IPS DF 4.7 (cell line): ENCODE measurements around the gene LIMCH1.
"Not testable (repeated sequence)": the region's sequence is repeated elsewhere in the genome, so short reads cannot be mapped to it uniquely, and the experiment has no call there.

Source experiments
- DNase-seq: peaks from one replicate; pipeline ENCODE4 v3.0.0-alpha.2; 2013; ENCODE audit warnings: low spot score; ENCODE audit errors: extremely low read depth

The LIMCH1 gene, protein sequence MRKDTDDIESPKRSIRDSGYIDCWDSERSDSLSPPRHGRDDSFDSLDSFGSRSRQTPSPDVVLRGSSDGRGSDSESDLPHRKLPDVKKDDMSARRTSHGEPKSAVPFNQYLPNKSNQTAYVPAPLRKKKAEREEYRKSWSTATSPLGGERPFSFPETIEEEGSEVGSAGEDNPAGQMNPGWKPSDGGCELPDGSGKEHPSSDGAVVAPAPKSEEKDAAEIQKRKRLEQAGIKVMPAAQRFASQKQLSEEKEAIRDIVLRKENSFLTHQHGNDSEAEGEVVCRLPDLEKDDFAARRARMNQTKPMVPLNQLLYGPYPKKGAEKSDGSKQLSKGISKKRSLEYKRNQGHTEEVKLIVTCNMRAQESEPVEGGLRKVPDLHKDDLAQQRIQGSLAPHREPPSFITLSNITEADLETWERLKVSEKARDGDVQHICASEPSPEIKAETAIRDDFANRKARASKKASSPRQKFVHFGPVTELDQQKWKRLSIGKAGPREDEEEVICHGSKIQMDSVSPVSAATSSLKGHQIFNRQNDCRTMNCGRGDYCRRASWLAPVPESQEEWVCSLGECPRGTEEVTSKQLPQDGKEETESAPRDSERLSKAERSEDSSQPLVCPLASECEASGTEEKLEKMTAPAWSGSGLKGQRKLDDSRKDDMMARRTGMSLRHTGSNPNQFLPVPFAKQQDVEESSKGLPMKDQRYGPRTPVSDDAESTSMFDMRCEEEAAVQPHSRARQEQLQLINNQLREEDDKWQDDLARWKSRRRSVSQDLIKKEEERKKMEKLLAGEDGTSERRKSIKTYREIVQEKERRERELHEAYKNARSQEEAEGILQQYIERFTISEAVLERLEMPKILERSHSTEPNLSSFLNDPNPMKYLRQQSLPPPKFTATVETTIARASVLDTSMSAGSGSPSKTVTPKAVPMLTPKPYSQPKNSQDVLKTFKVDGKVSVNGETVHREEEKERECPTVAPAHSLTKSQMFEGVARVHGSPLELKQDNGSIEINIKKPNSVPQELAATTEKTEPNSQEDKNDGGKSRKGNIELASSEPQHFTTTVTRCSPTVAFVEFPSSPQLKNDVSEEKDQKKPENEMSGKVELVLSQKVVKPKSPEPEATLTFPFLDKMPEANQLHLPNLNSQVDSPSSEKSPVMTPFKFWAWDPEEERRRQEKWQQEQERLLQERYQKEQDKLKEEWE (N-terminal part only)

DNA sequence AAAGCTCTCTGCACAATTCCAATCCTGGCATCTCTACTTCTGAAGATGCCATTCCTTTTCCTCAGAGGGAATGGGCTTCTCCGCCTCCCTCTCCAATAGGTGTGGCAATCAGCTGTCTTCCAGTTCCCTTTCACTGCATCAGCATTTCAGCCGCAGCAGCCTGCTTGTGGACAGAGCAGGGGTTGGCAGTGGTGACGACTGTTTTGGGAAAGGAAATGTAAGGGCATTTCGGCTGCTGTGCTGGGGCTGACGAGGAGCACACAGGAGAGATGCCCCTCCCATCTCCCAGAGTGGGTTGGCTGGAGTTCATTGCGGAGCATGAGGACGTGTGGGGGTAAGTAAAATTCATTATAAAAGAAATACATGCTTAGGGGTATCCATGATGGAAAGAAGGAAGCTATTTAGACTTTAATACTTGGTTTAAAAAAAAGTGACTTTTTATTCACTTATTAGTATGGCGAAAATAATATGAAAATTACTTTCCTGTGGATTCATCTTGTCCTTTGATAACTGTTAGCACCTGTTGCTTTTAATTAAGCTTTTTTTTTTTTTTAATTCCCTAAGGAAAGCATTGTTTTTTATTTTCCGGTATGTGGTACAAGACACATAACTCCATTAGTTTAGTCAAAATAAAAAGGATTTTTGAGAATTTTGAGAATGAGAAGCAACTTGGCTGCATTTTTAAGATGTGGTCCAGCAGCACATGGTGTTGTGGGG is at the start of gene LIMCH1:
Gene LIMCH1, plus strand, starts transcription at position 141 of the 717 bp plus-strand sequence. CDS start 67,839 bp downstream, outside the sequence.
- no peak for DNase-seq

DNA sequence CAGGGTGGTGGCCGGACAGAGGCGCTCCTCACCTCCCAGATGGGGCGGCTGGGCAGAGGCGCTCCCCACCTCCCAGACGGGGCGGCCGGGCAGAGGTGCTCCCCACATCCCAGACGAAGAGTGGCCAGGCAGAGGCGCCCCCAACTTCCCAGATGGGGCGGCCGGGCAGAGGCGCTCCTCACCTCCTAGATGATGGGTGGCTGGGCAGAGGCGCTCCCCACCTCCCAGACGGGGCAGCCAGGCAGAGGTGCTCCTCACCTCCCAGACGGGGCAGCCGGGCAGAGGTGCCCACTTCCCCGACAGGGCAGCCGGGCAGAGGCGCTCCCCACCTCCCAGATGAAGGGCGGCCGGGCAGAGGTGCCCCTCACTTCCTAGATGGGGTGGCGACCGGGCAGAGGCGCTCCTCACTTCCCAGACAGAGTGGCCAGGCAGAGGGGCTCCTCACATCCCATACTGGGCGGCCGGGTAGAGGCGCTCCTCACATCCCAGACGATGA is 46.8 kb upstream of the LIMCH1 start:
- not testable (repeated sequence) for DNase-seq

DNA sequence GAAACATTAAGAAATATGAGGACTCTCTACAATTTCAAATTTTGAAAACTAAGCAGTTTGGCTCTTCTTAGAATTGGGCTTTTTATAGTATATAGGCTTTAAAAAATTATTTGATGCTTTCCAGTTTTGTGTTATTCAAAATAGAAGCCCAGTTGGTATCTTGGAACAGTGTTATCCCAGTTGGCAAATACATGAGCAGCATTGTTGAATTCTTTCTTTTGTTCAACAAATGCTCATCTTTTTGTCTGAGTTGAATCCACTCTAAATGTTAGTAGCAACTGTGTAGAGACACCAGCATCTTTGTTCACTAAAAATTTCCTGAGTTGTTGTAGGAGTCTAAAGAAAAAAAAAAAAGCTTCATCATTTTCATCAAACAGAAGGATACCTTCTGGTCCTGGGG is 41.0 kb upstream of the LIMCH1 start:
- DNase-seq = no peak

DNA sequence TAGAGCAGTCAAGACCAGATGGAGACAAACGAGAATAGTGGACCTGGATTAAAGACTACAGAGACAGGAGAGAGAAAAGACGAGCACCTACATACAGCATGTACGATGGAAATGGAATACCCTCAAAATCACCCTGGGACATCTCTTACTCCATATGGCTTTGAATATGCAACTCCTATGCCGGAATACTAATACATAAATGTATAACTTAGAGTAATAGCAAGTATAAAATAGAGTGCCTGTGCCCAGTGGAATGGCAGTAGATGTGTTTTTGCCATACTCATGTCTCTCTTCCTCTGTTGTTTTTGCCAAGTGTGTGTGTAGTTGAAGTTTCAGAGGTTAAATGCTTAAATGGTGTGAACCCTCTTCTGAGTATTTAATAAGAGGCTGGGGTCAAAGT is 39.8 kb upstream of the LIMCH1 start:
- no peak for DNase-seq

DNA sequence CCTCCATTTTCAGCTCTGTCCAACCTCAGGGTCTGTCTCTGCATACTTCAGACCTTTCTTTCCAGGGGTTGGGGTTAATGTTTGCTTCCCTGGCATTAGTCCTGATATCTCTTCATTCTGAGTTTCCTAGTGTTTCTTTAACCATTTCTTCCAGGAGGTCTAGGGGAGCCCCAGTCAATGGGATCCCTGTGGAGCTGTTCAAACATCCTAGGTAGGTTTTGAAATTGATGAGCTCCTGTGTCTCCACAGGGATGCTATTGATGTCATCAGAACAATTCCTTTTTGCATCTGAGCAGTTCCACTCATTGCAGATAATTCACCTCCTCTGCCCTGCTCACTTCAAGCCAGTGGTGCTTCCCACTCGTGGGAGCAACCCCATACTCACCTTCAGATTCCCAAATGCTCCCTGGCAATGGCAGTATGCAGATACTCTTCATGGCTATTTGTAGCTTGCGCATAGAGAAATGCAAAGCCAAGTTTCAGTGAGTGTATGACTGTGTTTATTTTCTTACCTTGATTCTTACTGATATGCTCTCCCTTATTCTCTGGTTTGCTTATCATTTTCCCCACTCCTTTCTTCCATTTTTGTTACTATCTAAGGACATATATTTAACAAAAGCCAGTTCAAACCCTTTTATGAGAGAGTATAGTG is 33.7 kb upstream of the LIMCH1 start:
- DNase-seq = no peak

DNA sequence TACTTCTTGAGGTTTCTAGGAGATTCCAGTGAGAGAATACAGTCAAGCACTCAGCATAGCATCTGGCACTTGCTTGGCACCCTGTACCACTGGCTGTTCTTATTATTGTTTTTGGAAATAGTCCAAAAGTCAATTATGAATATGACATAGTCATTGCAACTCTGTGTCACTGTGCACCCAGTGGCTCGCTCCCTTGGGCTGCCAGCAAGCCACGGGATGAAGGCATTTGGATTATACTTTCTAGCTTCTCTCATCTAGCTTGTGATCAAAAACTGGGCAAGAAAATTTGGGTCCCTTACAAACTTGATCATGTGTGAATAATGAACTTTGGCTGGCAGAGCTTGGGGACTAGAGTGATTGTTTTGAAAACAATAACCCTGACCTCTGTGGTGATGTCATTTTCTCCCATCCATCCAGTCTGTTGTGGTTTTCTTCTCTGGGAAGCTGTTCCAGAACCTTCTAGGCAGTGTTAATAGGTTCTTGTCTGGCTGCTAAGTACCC is 32.7 kb upstream of the LIMCH1 start:
- DNase-seq = no peak

DNA sequence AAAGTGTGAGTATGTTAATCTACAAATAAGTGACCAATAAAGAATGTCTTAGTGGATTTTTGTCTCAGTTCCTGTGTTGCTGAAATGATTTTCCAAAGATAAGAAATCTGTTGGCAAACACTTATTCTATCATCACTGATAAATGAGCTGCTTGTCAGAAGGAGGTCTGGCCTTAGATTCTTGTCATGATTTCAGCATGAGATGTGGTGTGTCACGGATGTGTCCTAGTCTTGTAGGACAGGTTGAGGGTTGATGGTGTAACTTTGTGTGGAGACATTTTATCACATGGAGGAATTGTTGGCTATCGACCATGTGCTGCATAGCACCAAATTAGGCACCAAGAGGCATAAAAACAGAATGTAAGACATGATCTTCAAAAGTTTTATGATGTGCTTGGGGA is 31.8 kb upstream of the LIMCH1 start:
- DNase-seq = no peak

DNA sequence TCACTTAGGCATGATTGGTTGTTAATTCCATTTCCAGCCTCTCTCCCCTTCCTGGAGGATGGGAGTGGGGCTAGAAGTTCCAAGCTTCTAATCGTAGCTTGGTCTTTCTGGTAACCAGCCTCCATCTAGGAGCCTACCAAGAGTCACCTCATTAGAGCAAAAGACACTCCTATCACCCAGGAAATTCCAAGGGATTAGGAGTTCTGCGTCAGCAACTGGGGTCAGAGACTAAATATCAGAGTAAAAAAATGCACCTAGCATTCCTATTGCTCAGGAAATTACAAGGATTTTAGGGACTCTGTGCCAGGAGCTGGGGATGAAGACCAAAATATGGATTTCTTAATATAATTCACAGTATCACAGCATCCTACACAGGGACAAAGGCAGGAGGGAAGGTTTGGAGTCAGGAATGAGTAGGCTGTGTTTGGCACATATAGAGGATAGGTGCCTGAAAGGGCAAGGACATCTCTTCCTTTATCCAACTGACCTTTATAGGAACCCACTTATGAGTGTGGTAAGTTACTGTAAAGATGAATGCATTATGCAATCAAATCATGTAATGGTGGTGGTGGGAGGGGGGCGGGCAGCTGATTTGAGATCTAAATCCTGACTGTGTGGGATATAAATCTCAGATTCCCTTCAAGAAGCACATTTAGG is 30.5 kb upstream of the LIMCH1 start:
- no peak for DNase-seq

DNA sequence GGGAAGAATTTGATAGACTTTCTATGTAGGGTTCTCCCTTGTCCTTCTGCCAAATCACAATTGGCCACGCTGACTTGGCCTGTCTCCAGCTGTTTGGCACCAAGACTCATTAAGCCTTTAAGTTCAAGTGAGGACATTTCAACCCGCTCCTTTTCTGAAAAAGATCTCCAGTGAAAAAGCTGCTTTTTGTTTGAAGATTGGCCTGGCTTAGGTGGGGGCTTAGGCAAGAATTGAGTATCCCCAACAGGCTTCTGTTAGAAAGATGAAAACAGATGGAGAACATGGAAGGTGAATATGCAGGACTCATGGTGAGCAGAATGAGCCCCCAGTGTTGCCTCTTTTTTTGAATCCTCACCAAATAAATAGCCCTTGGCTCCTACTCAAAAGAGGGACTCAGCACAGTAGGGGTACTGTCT is 28.5 kb upstream of the LIMCH1 start:
- DNase-seq = no peak

DNA sequence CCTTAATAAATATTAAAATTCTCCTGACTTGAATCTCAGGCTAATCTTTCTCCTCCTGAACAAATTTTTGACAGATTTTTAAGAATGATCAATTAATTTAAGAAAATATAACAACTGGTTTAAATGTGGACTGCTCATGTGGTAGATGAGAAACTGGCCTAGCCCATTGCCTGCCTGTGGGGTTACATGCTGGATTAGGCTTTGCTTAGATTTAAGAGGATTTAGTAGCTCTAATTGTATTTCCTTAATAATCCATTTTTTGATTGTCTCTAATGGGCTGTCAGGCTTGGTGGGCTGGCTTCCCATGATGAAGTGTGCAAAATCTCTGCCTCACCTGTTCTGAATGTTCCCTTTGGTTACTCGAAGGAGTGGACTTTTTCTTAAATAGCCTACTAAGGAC is 27.8 kb upstream of the LIMCH1 start:
- no peak for DNase-seq

DNA sequence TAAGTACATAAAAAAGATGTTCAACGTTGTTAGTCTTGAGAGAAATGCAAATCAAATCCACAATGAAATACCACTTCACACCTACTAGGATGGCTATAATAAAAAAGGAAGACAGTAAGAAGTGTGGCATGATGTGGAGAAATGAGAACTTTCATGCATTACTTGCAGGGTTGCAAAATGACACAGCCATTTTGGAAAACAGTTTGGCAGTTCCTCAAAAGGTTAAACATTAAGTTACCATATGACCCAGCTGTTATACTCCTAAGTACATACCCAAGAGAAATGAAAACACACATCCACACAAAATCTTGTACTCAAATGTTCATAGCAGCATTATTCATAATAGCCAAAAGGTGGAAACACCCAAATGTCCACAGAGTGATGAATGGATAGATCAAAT is 25.8 kb upstream of the LIMCH1 start:
- no peak for DNase-seq

DNA sequence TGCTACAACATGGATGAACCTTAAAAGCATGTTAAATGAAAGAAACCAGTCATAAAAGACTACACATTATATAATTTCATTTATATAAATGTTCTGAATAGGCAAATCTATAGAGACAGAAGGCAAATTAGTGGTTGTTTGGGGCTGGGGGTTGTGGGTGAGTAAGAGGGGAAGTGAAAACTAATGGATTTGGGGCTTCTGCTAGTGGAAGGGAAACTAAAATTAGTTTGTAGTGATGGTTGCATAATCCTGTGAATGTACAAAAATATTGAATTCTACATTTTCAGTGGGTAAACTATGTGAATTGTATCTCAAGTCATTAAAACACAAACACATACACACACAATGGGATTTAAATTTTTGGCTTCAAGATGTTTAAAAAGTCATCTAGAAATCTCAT is 25.4 kb upstream of the LIMCH1 start:
- DNase-seq = no peak

DNA sequence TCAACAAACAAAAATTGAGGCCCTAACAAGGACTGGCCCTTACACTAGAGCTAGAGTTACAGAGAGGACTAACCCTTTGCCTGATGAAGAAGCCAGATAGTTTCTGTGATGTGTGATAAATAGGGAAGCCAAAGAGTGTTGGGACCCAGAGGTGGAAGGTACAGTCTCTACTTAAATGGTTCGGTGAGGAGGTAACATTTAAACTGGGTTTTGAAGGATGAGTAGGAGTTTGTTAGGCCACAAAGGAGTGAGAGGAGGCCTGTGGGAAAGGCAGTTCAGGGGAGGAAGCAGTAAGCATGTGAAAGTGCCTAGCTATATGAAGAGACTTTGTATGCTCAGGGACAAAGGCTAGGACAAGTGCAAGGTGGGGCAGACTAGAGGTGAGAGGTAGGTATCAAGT is 23.8 kb upstream of the LIMCH1 start:
- no peak for DNase-seq

DNA sequence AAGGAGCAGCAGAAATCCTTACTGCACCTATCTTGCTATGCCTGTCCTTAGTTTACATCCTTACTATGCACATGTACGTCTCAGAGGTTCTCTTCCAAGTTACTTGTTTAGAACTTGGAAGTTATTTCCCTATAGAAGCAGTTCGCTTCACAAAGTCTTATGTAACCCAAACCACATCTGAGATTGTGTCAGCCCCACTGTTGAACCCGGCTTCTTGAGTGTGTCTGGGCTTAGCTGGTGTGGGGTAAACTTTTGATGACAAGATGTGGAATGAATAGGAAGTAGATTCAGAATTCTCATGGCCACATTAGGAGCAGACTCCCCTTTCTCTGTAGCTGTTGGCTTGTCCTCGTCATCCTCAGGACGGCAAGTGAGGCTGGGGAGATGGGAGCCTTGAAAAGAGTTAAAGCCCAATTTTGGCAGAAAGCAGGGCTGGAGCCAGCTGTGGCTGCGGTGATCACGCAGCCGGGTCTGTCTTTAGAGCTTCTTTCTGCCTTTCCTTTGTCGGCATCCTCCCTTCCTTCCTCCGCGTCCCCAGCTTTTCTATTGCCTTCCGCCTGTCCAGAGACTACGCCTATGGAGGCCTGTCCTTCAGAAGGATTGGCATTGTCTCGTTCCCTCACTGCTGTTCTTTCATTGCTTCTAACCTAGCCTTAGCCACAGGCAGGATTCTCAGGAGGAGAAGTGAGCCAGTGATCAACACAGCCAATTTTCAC is 23.0 kb upstream of the LIMCH1 start:
- no peak for DNase-seq

DNA sequence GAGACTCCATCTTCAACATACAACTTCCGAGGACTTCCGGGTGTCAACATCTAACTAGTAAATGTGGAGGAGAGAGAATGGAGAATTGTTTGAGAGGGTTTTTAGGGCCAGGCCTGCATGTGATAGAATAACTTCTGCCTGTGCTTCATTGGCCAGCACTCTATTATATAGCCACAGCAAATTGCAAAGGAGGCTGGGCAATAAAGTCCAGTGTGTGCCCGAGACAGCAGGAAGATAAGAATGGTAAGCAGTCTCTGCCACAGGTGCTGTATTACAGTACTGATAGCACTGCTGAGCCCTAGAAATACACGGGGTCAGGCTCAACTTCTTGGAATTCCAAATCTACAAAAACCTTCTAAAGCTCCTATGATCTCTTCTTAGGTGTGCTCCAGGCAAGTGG is 20.8 kb upstream of the LIMCH1 start:
- no peak for DNase-seq

DNA sequence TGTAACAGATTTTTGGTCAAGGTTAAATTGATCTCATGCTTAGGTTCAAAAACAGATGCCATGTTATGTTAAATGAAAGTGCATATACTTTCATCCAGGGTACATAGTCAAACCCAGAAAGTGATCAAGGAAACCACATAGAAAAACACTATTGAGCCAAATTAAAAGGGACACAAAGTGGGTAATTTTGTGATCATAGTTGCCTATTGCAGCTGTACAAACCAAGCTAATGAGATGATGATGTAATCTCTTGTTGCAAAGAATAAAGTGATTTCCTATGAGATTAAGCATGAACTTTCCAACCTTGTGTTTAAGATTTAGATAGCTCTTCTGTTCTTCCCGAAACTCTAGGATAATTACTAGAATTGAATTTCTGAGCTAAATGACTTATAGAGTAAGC is 20.2 kb upstream of the LIMCH1 start:
- no peak for DNase-seq

DNA sequence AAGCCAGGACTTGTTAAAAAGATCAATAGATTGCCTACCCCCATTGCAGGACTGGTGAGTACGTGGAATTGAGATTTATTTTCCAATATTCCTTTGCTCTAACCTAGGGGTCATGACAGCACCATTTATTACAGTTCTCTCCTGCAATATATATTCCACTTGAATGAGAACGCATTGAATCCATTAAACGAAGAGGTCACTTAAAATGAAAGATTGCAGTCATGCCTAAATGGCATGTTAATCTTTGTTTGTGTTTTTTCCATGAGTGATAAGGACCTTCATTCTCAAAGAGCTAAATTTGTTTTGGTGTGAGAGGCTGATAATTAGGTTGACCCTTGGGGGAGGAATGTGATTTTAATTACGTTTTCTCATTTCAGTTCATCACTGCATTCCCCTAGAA is 13.5 kb upstream of the LIMCH1 start:
- no peak for DNase-seq

DNA sequence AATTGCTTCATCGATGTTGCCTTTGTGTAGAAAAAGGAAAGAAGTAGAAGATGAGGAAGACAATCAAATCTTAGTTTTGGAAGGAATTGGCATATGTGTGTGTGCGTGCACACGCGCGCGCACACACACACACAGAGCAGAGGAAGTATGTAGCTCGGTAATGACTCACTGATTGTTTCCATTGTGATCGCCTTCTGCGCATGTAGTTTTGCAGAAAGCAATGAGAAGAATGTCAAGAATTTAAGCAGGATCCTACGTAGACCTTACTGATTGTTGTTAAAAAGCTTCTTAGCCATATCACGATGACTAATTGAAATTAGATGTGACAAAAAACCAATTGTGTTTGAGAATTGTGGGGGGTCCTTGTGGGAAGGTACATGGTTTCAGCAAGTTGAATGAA is 12.8 kb upstream of the LIMCH1 start:
- peak; percentile 68 for DNase-seq

DNA sequence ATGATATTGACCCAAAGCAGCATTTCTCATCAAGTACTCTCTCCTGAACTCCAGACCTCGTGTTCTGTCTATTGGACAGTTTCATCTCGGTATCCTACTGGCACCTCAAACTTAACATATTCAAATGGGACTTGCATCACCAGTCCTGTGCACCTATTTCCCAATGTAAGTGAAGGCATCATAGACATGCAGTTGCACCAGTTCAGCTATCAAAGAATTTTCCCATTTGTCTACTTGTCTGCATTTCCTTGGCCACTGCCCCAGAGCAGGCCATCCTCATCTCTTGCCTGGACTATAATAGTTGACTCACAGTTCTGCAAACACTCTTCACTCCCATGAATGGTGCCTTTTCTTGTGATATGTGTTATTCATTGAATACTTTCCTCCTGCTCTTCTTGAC is 11.3 kb upstream of the LIMCH1 start:
- no peak for DNase-seq
